HG02970 (cell line): Measurements from ENCODE around the gene TMEM52B.
"Not testable (repeated sequence)": the region's sequence is repeated elsewhere in the genome, so short reads cannot be mapped to it uniquely, and the experiment has no call there.

Experiments
- ATAC-seq: cut with Tn5 transposase; IDR thresholded peaks from one replicate; pipeline ENCODE4 v1.9.1; 2021; ENCODE audit warnings: mild to moderate bottlenecking, moderate library complexity, moderate number of reproducible peaks; ENCODE audit not compliant: unreplicated experiment, low FRiP score

The TMEM52B gene

GRCh38 chr12:10170216-10170615, 8.6 kb upstream of the TMEM52B start:
- ATAC-seq: no peak

DNA sequence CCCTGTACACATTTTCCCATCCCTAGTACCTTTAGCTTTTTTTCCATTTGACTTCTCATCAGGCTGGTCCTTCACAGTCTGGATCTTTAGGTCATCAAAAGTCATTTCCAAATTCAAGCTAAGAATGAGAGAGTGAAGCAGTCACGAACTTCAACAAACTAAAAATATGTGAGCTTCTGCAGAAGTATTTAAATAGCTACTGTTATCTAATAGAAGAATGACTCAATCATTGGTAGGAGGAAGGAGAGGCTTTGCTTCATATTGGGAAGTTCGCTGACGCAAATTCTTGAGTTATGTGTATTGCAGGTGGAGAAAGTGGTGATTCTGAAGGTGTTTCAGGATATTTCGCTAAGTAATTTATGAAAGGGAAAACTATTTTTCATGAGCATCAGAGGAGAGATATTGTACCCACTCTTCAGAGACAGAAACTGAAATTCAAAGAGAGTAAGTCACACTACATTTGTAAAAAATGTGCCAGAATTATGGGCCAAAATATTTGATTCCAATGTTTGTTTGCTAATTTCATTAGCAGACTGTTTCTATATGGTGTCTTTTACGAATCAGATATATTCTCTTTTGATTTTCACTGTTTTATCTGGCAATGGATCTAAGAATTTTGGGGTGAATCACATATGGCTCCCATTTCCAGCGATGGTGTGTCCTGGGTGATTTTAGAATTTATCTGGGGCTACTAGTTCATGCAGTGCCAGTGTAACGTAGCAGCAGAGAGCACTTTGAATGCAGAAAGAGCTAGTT, 6.7 kb upstream of the TMEM52B start, which contains the start of gene OLR1:
TSS of gene OLR1 (minus strand) at position 160 of the 756 bp plus-strand sequence. CDS start at position 105, 55 bp downstream.
- ATAC-seq: no peak

- ATAC-seq: no peak
Measured at GRCh38 chr12:10174986-10175614, 3.7 kb upstream of the TMEM52B start.

- no peak for ATAC-seq
Measured at GRCh38 chr12:10175846-10176636, 2.8 kb upstream of the TMEM52B start.

DNA sequence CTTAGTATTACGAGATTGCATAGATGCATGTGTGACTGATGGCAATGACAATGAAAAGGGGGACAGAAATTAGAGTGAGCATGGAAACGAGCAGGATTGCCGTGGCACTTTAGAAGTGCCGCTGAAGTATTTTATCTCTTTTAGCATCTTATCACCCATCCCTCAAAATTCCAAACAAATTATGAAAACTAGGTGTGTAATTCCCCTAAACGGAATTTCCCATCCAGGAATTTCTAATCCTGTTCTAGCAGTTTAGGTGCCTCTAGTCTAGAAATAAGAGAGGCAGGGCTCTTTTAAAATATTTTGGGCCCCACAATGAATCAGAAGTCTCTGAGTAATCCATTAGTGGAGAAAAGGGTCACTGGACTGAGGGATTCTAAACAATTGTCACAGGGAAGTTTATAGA, 947 bp downstream of the TMEM52B start:
- no peak for ATAC-seq

DNA sequence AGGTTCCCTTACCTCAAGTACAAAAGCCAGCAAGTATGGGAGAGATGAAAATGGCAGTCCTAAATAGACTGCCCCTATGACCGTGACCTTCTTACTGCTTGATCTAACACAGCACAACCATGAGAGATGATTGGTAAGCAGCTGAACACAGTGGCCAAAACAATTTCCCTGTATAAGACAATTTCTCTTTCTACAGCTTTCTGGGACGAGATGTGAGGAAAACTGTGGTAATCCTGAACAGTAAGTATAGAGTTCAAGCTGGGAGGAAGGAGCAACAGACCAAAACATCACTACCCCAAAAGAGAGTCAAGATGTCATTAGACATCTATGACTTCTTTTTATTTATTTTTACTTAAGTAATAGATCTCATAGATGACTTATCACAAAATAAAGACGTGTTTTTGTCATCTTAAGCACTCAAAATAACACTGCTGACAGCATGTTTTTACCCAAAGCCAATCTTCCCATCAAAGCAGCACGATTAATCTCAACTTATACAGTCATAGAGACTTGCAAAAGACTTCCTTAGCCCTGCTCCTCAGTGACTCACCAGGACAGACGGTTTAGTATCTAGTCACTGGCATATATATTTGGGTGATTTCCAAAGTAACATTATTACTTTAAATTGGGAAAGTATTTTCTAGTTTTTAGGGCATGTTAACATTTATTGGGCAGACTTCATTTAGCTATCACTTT, 3.7 kb downstream of the TMEM52B start:
- ATAC-seq: no peak

DNA sequence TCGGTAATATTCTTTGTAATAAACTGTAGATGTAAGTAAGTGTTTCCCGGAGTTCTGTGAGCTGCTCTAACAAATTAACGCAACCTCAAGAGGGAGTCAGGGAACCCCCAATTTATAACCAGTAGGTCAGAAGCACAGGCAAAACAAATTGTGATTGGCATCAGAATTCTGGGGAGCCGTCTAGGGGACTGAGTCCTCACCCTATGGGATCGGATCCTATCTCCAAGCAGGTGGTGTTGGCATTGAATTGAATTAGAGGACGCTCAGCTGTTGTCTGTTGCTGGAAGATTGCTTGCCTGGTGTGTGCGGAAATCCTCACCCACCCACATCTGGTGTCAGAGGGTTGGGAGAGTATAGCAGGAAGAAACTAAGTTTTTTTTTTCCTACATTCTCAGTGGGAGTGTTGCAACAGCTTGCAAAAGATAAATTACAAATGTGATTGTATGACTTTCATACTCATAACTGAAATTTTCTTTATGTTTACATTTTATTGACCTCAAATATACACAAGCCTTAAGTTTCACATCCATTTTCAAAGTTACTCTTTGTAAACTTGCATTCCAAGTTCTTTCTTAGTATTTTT, 5.5 kb downstream of the TMEM52B start:
- ATAC-seq: no peak

DNA sequence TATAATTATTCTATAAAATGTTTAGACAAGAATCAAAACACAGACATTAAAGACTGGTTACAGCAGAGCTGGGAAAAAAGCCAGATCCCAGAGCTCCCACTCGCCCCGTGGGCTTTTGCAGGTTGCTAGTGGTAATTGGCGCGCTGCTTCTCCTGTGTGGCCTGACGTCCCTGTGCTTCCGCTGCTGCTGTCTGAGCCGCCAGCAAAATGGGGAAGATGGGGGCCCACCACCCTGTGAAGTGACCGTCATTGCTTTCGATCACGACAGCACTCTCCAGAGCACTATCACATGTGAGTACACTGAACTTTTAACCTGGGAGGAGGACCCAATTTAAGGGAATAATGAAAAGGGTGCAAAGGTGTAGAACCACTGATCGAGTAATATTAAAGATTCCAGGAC, 7.5 kb downstream of the TMEM52B start:
- no peak for ATAC-seq

DNA sequence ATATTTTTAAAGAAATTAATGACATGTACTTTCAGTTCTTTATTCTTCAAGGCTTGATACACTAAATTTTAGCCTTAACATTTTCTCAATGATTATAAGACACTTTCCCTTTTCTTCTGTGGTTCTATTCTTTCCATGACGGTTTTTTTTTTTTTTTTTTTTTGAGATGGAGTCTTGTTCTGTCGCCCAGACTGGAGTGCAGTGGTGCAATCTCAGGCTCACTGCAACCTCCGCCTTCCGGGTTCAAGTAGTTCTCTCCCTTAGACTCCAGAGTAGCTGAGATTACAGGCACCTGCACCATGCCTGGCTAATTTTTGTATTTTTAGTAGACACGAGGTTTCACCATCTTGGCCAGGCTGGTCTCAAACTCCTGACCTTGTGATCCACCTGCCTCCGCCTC, 8.1 kb downstream of the TMEM52B start:
- not testable (repeated sequence) for ATAC-seq

GRCh38 chr12:10189653-10190052, 10.8 kb downstream of the TMEM52B start:
- no peak for ATAC-seq

DNA sequence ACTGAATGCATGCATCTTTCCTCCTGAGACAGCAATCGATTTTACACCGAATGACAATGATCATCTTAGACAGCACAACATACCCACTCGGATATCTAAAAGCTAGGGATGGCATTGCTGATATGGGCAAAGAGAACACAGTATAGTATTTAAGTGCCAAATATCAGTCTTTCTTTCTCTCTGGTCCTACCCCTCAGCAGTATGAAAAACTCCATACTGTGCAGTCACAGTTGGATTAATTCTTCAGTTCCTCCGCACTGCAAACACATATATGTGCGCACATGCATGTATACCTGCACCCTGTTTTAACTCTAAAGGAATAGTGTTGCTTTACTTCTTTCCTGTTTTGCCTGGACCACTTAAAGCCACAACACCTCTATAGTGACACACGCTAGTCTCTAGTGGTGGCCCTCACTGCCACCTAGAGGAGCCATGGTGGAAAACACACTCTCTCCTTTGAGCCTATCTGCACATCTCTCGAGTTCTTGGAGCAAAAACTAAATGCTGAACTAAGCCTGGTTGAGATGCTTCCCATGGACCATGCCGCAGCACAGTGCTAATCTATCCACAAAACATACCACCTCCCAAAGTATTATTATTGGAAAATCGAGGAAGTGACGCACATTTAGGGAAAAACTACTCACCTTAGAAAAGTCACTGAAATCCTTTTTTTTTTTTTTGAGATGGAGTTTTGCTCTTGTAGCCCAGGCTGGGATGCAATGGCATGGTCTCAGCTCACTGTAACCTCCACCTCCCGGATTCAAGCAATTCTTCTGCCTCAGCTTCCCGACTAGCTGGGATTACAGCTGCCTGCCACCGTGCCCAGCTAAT, 11.9 kb downstream of the TMEM52B start:
- ATAC-seq: no peak

DNA sequence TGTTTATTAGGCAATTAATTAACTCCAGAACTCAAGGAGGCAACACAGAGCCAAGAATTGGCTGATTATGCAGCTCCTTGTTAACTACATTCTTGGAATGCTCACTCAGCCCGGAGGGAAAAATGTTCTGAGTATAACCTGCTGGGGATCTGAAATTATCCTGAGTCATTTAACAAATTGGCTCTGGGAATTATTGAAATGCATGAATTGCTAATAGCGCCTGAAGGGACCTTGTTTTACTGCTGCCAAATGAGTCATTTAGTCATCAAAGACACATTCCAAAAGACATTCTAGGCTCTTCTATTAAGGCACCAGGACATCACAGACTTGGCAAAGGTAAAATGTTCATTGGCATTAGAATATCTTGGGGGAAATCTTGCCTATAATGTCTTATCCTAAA, 13.0 kb downstream of the TMEM52B start:
- no peak for ATAC-seq

DNA sequence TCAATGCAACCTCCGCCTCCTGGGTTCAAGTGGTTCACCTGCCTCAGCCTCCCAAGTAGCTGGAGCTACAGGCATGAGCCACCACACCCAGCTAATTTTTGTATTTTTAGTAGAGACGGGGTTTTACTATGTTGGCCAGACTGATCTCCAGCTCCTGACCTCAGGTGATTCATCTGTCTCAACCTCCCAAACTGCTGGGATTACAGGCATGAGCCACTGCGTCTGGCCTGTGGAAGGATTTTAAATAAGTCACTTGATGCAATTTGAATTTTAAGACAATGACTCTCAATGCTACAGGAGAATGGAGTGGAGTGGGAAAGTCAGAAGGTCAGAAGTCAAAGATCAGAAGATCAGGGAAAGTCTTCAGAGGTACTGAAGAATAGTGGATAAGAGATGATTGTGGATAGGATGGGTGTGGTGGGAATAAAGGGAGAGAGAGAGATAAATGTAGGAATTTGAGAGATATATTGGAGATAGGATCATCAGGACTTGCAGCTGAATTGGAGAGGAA, 15.4 kb downstream of the TMEM52B start:
- no peak for ATAC-seq

GRCh38 chr12:10196210-10196609, 17.4 kb downstream of the TMEM52B start:
- ATAC-seq: no peak

DNA sequence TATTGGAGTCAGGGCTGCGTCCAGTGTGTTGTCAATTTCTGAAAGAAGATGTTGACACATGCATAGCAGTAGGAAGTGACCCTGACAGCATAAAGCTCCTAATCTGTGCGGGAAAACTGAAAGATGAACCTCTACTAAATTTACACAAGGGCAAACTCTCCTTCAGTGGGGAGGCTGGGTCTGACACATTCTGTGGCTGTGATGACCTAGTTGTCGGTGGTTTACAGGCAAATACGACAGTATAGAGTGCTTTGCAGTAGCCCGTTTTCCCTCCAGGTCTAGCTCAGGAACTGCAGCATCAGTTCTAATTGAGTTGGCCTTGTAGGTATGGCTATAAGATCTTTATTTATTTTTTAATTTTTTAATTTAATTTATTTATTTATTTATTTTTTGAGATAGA, 19.0 kb downstream of the TMEM52B start:
- ATAC-seq: no peak

DNA sequence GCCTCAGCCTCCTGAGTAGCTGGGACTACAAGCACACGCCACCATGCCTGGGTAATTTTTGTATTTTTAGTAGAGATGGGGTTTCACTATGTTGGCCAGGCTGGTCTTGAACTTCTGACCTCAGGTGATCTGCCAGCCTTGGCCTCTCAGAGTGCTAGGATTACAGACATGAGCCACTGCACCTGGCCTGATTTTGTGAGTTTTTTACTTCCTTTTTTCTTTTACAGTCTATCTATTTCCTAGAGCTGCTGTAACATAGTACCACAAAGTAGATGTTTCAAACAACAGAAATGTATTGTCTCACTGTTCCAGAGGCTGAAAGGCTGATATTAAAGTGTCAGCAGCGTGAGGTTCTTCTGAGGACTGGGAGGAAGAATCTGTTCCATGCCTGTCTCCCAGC, 25.7 kb downstream of the TMEM52B start:
- not testable (repeated sequence) for ATAC-seq

DNA sequence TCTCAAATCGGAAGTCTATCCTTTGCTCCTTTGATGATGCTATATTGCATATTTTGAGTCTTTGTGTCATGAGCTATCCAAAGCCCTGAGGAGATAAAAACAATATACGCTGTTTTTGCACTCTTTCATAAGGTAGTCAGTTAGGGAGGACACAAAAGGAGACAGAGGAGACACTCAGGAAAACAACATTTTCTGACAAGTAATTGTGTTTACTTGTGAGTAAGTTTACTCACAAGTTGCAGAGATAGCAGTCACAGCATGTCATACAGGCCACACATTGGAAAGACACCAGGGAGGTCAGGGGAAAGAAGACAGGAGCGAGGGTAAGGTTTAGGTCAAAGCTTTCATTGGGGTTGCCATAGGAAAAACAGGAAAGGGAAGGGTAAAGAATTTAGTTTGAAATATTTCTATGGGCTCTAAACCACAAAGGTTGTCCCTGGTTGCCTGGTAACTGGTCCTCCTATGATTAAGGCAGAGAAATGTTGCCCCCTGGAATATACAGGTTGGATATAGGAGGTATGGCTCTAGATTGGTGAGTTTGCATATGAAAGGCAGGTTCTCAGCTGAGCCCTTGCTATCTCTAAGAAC, 26.5 kb downstream of the TMEM52B start:
- ATAC-seq: no peak

DNA sequence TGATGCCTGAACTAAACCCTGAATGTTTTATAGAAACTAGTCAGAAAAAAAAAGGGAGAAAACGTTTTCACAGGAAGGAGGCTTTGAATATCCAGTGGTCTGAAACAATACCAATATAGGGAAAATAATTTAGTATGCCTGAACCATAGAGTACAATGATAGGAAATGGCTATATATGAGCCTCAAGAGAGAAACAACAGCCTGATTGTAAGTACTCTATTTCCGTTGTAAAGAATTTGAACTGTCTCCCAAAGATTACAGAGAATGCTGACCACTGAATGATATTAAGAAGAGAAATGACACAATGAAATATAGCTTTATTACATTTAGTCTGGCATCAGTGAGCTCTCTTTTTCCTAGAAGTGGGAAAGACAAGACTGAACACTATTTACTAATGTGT, 28.3 kb downstream of the TMEM52B start:
- ATAC-seq: no peak

GRCh38 chr12:10210225-10210624, 31.4 kb downstream of the TMEM52B start:
- no peak for ATAC-seq
